Keratinocyte (primary cell): Measurements from ENCODE around the gene VANGL1. TPM values are rescaled to one million over a fixed set of nuclear protein-coding genes. Genes with fewer than 3 reads are reported as not detected.

Experiments used
- DNase-seq: peaks from one replicate; pipeline ENCODE4 v3.0.0-alpha.2; 2011; ENCODE audit warnings: low read depth, missing footprints, low spot score
- FAIRE-seq: peaks from 2 replicates; lab custom pipeline; 2011; peaks lifted over from hg19 to GRCh38; lab: Jason Lieb, UNC
- H2AFZ ChIP-seq: 2 replicates; pipeline ENCODE4 v1.6.0; 2012; ENCODE audit warnings: low read length, control low read depth, inconsistent platforms; ENCODE audit not compliant: control insufficient read depth
- H3K27ac ChIP-seq: 2 replicates; pipeline ENCODE4 v1.5.1; 2011; ENCODE audit warnings: low read length; ENCODE audit not compliant: control insufficient read depth, insufficient read depth
- H3K27me3 ChIP-seq: 3 replicates; pipeline ENCODE4 v1.6.0; 2011; ENCODE audit warnings: low read length; ENCODE audit not compliant: control insufficient read depth, insufficient read depth; ENCODE audit errors: extremely low read depth
- H3K36me3 ChIP-seq, 2 experiments: 2 replicates in 1 of 2; 3 replicates in 1 of 2; pipeline ENCODE4 v1.5.1; 2011; ENCODE audit warnings: low read length in 2 of 2, mild to moderate bottlenecking in 1 of 2; ENCODE audit not compliant: control insufficient read depth in 2 of 2, insufficient read depth in 2 of 2; ENCODE audit errors: extremely low read depth in 1 of 2
- H3K4me1 ChIP-seq: 3 replicates; pipeline ENCODE4 v1.5.1; 2011; ENCODE audit warnings: low read length; ENCODE audit not compliant: control insufficient read depth, insufficient read depth; ENCODE audit errors: extremely low read depth
- H3K4me2 ChIP-seq: 3 replicates; pipeline ENCODE4 v1.6.0; 2011; ENCODE audit warnings: low read depth, low read length; ENCODE audit not compliant: control insufficient read depth, insufficient read depth; ENCODE audit errors: extremely low read depth
- H3K4me3 ChIP-seq, 3 experiments: fragments of 200-600 bp in 1 of 3; sonication (generic) in 1 of 3; 2 replicates in 2 of 3; 3 replicates in 1 of 3; pipeline ENCODE4 v1.5.1; 2011 to 2016; ENCODE audit warnings: low read length in 3 of 3, mild to moderate bottlenecking in 3 of 3, control low read depth in 2 of 3, inconsistent platforms in 1 of 3, low read depth in 1 of 3, mixed read lengths in 1 of 3, mixed run types in 1 of 3, moderate library complexity in 1 of 3; ENCODE audit not compliant: control insufficient read depth in 2 of 3, insufficient read depth in 2 of 3; ENCODE audit errors: extremely low read depth in 1 of 3
- H3K79me2 ChIP-seq: 2 replicates; pipeline ENCODE4 v1.6.0; 2012; ENCODE audit warnings: low read length; ENCODE audit not compliant: control insufficient read depth, insufficient read depth
- H3K9ac ChIP-seq: 3 replicates; pipeline ENCODE4 v1.6.0; 2011; ENCODE audit warnings: low read length; ENCODE audit not compliant: control insufficient read depth, insufficient read depth; ENCODE audit errors: extremely low read depth
- H3K9me1 ChIP-seq: 3 replicates; pipeline ENCODE4 v1.6.0; 2011; ENCODE audit warnings: low read length; ENCODE audit not compliant: control insufficient read depth, insufficient read depth; ENCODE audit errors: extremely low read depth
- H3K9me3 ChIP-seq: 2 replicates; pipeline ENCODE4 v1.5.1; 2012; ENCODE audit warnings: low read depth, low read length; ENCODE audit not compliant: control insufficient read depth
- H4K20me1 ChIP-seq: 3 replicates; pipeline ENCODE4 v1.6.0; 2011; ENCODE audit warnings: low read length; ENCODE audit not compliant: control insufficient read depth, insufficient read depth; ENCODE audit errors: extremely low read depth
- EZH2 ChIP-seq: IDR thresholded peaks from one replicate; pipeline ENCODE4 v1.6.1; 2012; ENCODE audit warnings: inconsistent platforms, mild to moderate bottlenecking, low read length, moderate library complexity
- dilution Hi-C: fragments of 300-500 bp; cut with MboI; formaldehyde crosslinking; loops from one replicate; pipeline ENCODE4 v1.7.0; 2020; ENCODE audit warnings: low sequenced_read_pairs; ENCODE audit not compliant: extremely low pct_ligation_motif_present
- polyA plus RNA-seq, 5 experiments: library from polyadenylated mRNA; depleted of rRNA in 3 of 5; stranded (reverse) in 3 of 5; stranded (forward) in 1 of 5; unstranded in 1 of 5; fragments of >200 nt; gene quantifications; 1 replicate in 1 of 5; 2 replicates in 3 of 5; 3 replicates in 1 of 5; pipeline versions ENCODE4 v1.2.1 to v1.2.3, GENCODE V29; 2011 to 2012; ENCODE audit warnings: missing spikeins in 2 of 5, low read depth in 1 of 5, low replicate concordance in 1 of 5
- TF ChIP-seq, protein P1 (sequence below), 3 experiments: IDR thresholded peaks in 1 of 3; conservative IDR thresholded peaks in 1 of 3; optimal IDR thresholded peaks in 1 of 3; 2 replicates in 2 of 3; 3 replicates in 1 of 3; pipeline versions ENCODE3 to v1.5.1; 2011; ENCODE audit warnings: low read length in 3 of 3, mild to moderate bottlenecking in 3 of 3, moderate library complexity in 2 of 3, control low read depth in 1 of 3, inconsistent platforms in 1 of 3; ENCODE audit not compliant: insufficient read depth in 2 of 3; ENCODE audit errors: extremely low read depth in 1 of 3

VANGL1 gene
- polyA plus RNA-seq, 1 donor (not counting 4 experiments of a cell fraction or from before 2014, with no cell fraction given) = 22.4 TPM

DNA sequence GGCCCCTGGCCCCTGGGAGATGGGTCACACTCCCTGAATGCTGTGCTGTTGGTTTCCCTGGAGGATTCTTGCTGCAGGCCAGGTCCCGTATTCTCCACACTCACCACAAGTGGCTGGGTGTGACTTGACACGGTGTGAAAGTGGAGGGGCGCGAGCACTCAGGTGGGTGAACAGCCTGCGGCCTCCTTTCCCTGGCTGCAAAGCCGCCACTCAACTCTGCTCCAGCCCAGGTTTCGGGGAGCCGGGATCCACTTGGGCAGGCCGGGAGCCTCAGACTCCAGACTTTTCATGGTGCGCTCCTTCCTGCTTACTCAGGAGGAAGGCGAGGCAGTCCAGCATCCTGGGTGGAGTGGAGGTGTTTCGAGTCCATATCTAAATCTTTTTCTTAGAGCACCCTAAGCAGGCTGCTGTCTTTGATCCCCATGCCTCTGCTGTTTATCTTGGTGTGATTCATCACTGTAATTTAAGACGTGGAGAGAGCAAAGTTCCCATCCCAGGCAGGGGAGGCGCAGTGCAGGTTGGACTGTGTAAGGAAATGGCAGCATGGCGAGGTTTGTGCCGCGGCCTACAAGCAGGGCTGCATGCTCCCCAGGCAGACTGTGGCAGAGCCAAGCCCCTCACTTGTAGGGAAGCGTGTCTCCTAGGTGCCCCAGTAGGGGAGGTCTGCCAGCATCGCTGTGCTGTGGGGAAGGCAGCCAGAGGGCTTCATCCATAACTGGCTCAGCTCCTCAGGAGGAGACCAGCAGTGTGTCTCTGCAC lies 29.6 kb downstream of the VANGL1 start:
- peaks cover 48% of the 10 kb centered on the region for H3K79me2 ChIP-seq
- no peak overlapping the region for H3K9ac ChIP-seq
- H2AFZ ChIP-seq = no peak overlapping the region
- FAIRE-seq (no peak), DNase-seq (no peak)
- TF ChIP-seq EZH2 = no peak
- TF ChIP-seq, protein P1, sequence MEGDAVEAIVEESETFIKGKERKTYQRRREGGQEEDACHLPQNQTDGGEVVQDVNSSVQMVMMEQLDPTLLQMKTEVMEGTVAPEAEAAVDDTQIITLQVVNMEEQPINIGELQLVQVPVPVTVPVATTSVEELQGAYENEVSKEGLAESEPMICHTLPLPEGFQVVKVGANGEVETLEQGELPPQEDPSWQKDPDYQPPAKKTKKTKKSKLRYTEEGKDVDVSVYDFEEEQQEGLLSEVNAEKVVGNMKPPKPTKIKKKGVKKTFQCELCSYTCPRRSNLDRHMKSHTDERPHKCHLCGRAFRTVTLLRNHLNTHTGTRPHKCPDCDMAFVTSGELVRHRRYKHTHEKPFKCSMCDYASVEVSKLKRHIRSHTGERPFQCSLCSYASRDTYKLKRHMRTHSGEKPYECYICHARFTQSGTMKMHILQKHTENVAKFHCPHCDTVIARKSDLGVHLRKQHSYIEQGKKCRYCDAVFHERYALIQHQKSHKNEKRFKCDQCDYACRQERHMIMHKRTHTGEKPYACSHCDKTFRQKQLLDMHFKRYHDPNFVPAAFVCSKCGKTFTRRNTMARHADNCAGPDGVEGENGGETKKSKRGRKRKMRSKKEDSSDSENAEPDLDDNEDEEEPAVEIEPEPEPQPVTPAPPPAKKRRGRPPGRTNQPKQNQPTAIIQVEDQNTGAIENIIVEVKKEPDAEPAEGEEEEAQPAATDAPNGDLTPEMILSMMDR (optimal IDR thresholded peaks at IDR 0.05 in 1 of 3, IDR thresholded peaks at IDR 0.05 in 1 of 3, conservative IDR thresholded peaks at IDR 0.05 in 1 of 3; ENCODE audit: extremely low read depth in 1 of 3, insufficient read depth in 2 of 3, low read length in 3 of 3) = peak in 1 of 3 experiments; percentile 20
- H3K27me3 ChIP-seq = no peaks in the 10 kb centered on the region
- no peaks in the 10 kb centered on the region for H4K20me1 ChIP-seq
- H3K9me3 ChIP-seq = peaks cover 7% of the 10 kb centered on the region
- peaks cover 11 to 26% of the 10 kb centered on the region in 2 experiments for H3K36me3 ChIP-seq
- H3K27ac ChIP-seq = peak overlapping the region; percentile 42
- H3K4me2 ChIP-seq = no peak overlapping the region
- dilution Hi-C loops = no loop called here
- no peak overlapping the region for H3K4me3 ChIP-seq
- peaks cover 8% of the 10 kb centered on the region for H3K9me1 ChIP-seq
- H3K4me1 ChIP-seq = peaks cover 40% of the 10 kb centered on the region

DNA sequence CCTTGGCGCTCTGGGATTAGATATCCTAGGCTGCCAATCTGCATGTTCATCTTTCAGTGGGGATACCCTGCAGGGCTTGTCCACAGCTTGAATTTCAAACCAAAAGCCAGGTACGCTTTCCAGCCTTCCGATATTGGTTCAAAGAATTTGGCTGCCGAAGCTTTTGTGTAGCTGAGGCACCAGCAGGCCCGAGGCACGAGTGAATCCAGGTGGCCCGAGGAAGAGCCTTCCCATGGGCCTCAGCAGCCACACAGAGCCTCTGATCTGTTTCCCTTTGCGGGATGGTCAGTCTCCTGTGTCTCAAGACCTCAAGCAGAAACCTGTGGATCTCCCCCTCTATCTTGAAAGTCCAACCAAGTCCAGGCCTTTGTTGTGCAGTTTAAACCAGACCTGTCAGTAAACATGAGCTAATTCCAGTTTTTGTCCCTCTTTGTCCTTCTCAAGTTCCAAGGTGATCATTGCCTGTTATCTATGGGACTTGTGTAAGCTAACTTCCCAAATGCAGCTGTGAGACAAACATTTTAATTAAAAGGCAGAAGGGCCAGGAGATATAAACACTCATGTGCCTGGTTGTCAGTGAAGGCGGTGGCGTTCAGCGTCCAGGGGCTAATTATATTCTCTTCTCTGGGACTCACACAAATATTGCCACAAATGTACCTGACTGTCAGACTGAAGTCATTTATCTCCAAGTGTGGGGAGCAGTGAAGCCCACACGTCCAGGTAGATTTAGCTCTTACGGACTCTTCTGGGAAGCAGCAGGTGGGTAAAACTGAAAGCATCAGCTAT lies 30.6 kb downstream of the VANGL1 start:
- peaks cover 50% of the 10 kb centered on the region for H3K4me1 ChIP-seq
- H3K4me2 ChIP-seq = no peak overlapping the region
- no peak for DNase-seq
- H3K4me3 ChIP-seq = no peak overlapping the region
- peaks cover 11 to 20% of the 10 kb centered on the region in 2 experiments for H3K36me3 ChIP-seq
- peaks cover 45% of the 10 kb centered on the region for H3K79me2 ChIP-seq
- H3K9ac ChIP-seq = no peak overlapping the region
- no peaks in the 10 kb centered on the region for H4K20me1 ChIP-seq
- peaks cover 10% of the 10 kb centered on the region for H3K9me1 ChIP-seq
- peaks cover 6% of the 10 kb centered on the region for H3K9me3 ChIP-seq
- TF ChIP-seq, protein P1 (optimal IDR thresholded peaks at IDR 0.05 in 1 of 3, IDR thresholded peaks at IDR 0.05 in 1 of 3, conservative IDR thresholded peaks at IDR 0.05 in 1 of 3; ENCODE audit: extremely low read depth in 1 of 3, insufficient read depth in 2 of 3, low read length in 3 of 3) = no peak
- no peak for TF ChIP-seq EZH2
- H3K27me3 ChIP-seq = no peaks in the 10 kb centered on the region
- dilution Hi-C loops = no loop called here
- no peak for FAIRE-seq
- H2AFZ ChIP-seq = no peak overlapping the region
- H3K27ac ChIP-seq = no peak overlapping the region
